AG08395 (cell line): ENCODE measurements around the gene RHBDD3.
A peak's percentile ranks its signal among the peaks of the same experiment; 100 is the strongest.

Experiments used
- DNase-seq: peaks from one replicate; pipeline ENCODE4 v3.0.0; 2012; ENCODE audit warnings: mixed read lengths, low spot score

RHBDD3 gene

GRCh38 chr22:29267858-29268510, at the start of gene RHBDD3, which contains the start of gene EWSR1:
Gene RHBDD3, minus strand, starts transcription at chr22:29267981. Its CDS starts 2,355 bp downstream, at chr22:29265626.
Gene EWSR1, plus strand, starts transcription at chr22:29268268. Its CDS starts 69 bp downstream, at chr22:29268337.
- peak; percentile 97 for DNase-seq

GRCh38 chr22:29316141-29316828, 48.5 kb upstream of the RHBDD3 start:
- DNase-seq: no peak

- no peak for DNase-seq
These were observed 47.7 kb upstream of the RHBDD3 start, which contains the start of gene RASL10A for GRCh38 chr22:29315286-29316140. Gene RASL10A, minus strand, starts transcription at chr22:29315697. Its CDS starts 451 bp downstream, at chr22:29315246.

- DNase-seq: no peak
These were observed 46.9 kb upstream of the RHBDD3 start for GRCh38 chr22:29314537-29315285.

- no peak for DNase-seq
These were observed 46.0 kb upstream of the RHBDD3 start for GRCh38 chr22:29313576-29314466.

- DNase-seq: peak; percentile 44
These were observed 45.4 kb upstream of the RHBDD3 start for GRCh38 chr22:29313126-29313575.

GRCh38 chr22:29312218-29313125, 44.7 kb upstream of the RHBDD3 start:
- DNase-seq: no peak

- DNase-seq: peak; percentile 33
These were observed 43.9 kb upstream of the RHBDD3 start for GRCh38 chr22:29311464-29312217.

GRCh38 chr22:29310863-29311339, 43.1 kb upstream of the RHBDD3 start:
- peak; percentile 99 for DNase-seq

GRCh38 chr22:29310065-29310862, 42.5 kb upstream of the RHBDD3 start:
- DNase-seq: no peak

- DNase-seq: no peak
These were observed 41.7 kb upstream of the RHBDD3 start for GRCh38 chr22:29309332-29310064.

- DNase-seq: peak; percentile 70
These were observed 41.0 kb upstream of the RHBDD3 start for GRCh38 chr22:29308791-29309262.

- no peak for DNase-seq
These were observed 40.5 kb upstream of the RHBDD3 start for GRCh38 chr22:29308148-29308790.

GRCh38 chr22:29307596-29308147, 39.9 kb upstream of the RHBDD3 start:
- no peak for DNase-seq

GRCh38 chr22:29306835-29307595, 39.2 kb upstream of the RHBDD3 start:
- DNase-seq: peak; percentile 80
